ENCODE data around the gene PCDHGC5.

The PCDHGC5 gene

DNA sequence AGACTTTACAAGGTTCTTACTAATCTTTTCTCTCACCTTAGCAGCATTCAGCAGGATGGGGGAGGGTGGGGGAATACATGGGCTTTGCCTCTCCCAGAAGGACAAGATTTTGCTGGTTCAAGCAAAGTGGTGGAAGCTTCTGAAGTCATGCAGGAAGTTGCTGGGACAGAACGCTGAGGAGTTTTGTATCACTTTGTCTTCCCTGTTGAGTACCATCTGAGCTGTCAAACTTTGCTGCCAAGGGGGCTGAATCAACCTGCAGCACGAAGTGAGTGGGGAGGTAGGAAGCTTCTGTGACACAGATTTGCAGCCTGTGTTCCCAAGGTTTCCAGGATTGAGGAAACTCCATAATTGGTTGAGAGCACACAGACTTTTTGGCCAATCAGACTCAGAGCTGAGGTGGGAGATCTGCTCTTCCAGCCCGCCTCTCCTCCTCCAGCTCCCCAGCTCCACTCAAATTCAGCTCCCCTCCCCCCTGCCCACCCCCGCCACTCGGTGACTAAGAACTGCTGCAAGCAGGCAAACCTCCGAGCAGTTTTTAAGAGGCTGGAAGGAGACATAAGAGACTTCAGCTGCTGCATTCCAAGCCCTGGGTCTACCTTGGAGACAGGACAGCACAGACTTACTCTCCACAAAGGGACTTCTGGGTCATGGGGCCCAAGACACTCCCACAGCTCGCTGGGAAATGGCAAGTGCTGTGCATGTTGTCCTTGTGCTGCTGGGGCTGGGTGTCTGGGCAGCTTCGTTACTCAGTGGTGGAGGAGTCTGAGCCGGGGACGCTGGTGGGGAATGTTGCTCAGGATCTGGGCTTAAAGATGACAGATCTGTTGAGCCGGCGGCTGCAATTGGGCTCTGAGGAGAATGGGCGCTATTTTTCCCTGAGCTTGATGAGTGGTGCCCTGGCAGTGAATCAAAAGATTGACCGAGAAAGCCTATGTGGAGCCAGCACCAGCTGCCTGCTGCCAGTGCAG lies at the start of gene PCDHGC5:
PCDHGC5 (plus strand) TSS at position 491 of the 971 bp plus-strand sequence; CDS start at position 651, 160 bp downstream.
- Histone ChIP-seq H3F3A (ENCODE audit: insufficient read depth, low read length) (no peaks in the 10 kb centered on the region), H3K9me3 (ENCODE audit: low read length) (no peaks in the 10 kb centered on the region), H3K9ac (ENCODE audit: low read length) (no peak within 1 kb of the TSS), H3K27ac (ENCODE audit: low read depth, low read length, poor library complexity, severe bottlenecking) (no peak within 1 kb of the TSS), H4K20me1 (ENCODE audit: insufficient read depth, low read length) (no peaks in the 10 kb centered on the region), H2AFZ (ENCODE audit: low read length) (no peak within 1 kb of the TSS), H3K4me3 (ENCODE audit: low read depth, low read length, poor library complexity, severe bottlenecking) (no peak within 1 kb of the TSS), H3K36me3 (ENCODE audit: insufficient read depth, low read length) (no peaks in the 10 kb centered on the region), H3K27me3 (ENCODE audit: insufficient read depth, low read length) (peaks cover 2% of the 10 kb centered on the region; the same call in 1 of the 2 replicates), H3K9me2 (ENCODE audit: low read depth, low read length) (no peaks in the 10 kb centered on the region), H3K4me1 (ENCODE audit: insufficient read depth, low read length, severe bottlenecking) (peaks cover 14% of the 10 kb centered on the region), H3K79me2 (ENCODE audit: insufficient read depth, low read length) (no peaks in the 10 kb centered on the region), H3K4me2 (ENCODE audit: low read length) (no peak within 1 kb of the TSS)
- TF ChIP-seq EZH2 (IDR thresholded peaks at IDR 0.05; ENCODE audit: borderline replicate concordance, low read length), result no peak
- TF ChIP-seq, protein P1, sequence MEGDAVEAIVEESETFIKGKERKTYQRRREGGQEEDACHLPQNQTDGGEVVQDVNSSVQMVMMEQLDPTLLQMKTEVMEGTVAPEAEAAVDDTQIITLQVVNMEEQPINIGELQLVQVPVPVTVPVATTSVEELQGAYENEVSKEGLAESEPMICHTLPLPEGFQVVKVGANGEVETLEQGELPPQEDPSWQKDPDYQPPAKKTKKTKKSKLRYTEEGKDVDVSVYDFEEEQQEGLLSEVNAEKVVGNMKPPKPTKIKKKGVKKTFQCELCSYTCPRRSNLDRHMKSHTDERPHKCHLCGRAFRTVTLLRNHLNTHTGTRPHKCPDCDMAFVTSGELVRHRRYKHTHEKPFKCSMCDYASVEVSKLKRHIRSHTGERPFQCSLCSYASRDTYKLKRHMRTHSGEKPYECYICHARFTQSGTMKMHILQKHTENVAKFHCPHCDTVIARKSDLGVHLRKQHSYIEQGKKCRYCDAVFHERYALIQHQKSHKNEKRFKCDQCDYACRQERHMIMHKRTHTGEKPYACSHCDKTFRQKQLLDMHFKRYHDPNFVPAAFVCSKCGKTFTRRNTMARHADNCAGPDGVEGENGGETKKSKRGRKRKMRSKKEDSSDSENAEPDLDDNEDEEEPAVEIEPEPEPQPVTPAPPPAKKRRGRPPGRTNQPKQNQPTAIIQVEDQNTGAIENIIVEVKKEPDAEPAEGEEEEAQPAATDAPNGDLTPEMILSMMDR (IDR thresholded peaks at IDR 0.05; ENCODE audit: low read length), result no peak

DNA sequence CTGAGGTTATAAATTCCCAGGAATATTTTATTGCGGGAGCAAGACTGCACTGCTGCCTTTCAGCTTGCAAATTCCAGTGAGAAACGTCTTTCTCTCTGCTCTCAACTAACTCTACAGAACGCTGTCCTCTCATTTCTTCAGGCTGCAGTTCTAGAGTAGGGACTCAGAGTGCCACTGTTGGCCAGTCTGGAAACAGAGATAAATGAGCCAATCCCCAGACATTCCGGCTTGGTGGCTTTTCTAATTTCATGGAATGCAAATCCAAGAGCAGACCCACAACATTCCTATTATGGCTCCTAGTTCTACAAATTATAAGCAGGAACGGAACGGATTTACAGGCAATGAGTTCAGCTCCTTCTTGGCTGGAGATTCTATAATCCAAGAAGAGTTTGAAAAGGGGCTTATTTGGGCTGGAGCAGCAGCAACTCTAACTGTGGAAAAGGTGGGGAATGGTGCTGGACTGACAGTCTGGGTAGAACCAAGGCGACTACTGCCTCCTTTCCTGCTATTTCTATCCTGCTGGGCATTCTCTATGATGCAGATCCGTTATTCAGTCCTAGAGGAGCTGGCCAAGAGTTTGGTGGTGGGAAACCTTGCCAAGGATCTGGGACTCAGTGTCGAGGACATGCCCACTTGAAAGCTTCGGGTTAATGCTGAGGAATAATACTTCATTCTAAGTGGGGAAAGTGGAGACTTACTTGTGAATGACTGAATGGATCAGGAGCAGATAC lies 49.3 kb upstream of the PCDHGC5 start:
- Histone ChIP-seq H3K27ac (ENCODE audit: low read depth, low read length, poor library complexity, severe bottlenecking) (no peak overlapping the region), H3K4me1 (ENCODE audit: insufficient read depth, low read length, severe bottlenecking) (no peaks in the 10 kb centered on the region), H3K9me3 (ENCODE audit: low read length) (peaks cover 8% of the 10 kb centered on the region; the same call in 1 of the 2 replicates), H3K4me2 (ENCODE audit: low read length) (no peak overlapping the region), H3K9me2 (ENCODE audit: low read depth, low read length) (no peaks in the 10 kb centered on the region), H3K27me3 (ENCODE audit: insufficient read depth, low read length) (no peaks in the 10 kb centered on the region), H3K79me2 (ENCODE audit: insufficient read depth, low read length) (no peaks in the 10 kb centered on the region), H3K36me3 (ENCODE audit: insufficient read depth, low read length) (no peaks in the 10 kb centered on the region), H2AFZ (ENCODE audit: low read length) (no peak overlapping the region), H3K9ac (ENCODE audit: low read length) (no peak overlapping the region), H3F3A (ENCODE audit: insufficient read depth, low read length) (no peaks in the 10 kb centered on the region), H3K4me3 (ENCODE audit: low read depth, low read length, poor library complexity, severe bottlenecking) (no peak overlapping the region), H4K20me1 (ENCODE audit: insufficient read depth, low read length) (no peaks in the 10 kb centered on the region)
- no peak for TF ChIP-seq EZH2 (IDR thresholded peaks at IDR 0.05; ENCODE audit: borderline replicate concordance, low read length)
- TF ChIP-seq, protein P1 (IDR thresholded peaks at IDR 0.05; ENCODE audit: low read length), result no peak

DNA sequence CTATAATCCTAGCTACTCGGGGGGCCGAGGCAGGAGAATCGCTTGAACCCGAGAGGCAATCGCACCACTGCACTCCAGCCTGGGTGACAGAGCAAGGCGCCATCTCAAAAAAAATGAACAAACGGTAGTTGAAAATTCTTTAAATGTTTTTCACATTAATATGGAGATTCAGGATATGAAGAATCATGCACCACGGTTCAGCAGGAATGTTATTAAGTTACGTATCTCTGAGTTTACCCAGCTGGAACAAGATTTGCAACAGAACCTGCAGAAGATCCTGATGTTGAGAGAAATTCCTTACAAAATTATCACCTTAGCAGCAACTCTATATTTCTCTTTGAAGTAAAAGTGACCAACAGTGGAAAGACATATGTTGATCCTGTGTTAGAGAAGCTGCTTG lies 48.5 kb upstream of the PCDHGC5 start:
- Histone ChIP-seq H3K4me1 (ENCODE audit: insufficient read depth, low read length, severe bottlenecking) (no peaks in the 10 kb centered on the region), H3K36me3 (ENCODE audit: insufficient read depth, low read length) (no peaks in the 10 kb centered on the region), H3K9me2 (ENCODE audit: low read depth, low read length) (no peaks in the 10 kb centered on the region), H2AFZ (ENCODE audit: low read length) (no peak overlapping the region), H3K9ac (ENCODE audit: low read length) (no peak overlapping the region), H3K4me2 (ENCODE audit: low read length) (no peak overlapping the region), H3K27me3 (ENCODE audit: insufficient read depth, low read length) (no peaks in the 10 kb centered on the region), H3K27ac (ENCODE audit: low read depth, low read length, poor library complexity, severe bottlenecking) (no peak overlapping the region), H4K20me1 (ENCODE audit: insufficient read depth, low read length) (no peaks in the 10 kb centered on the region), H3K9me3 (ENCODE audit: low read length) (peaks cover 6% of the 10 kb centered on the region; the same call in 1 of the 2 replicates), H3K79me2 (ENCODE audit: insufficient read depth, low read length) (no peaks in the 10 kb centered on the region), H3K4me3 (ENCODE audit: low read depth, low read length, poor library complexity, severe bottlenecking) (no peak overlapping the region), H3F3A (ENCODE audit: insufficient read depth, low read length) (no peaks in the 10 kb centered on the region)
- no peak for TF ChIP-seq EZH2 (IDR thresholded peaks at IDR 0.05; ENCODE audit: borderline replicate concordance, low read length)
- TF ChIP-seq, protein P1 (IDR thresholded peaks at IDR 0.05; ENCODE audit: low read length), result no peak

All from OCI-LY1 (cell line).